Hepatocyte (in vitro differentiated cells): ENCODE results near the gene PTPRM.

Experiments used
- EZH2 ChIP-seq: fragments of 200-600 bp; sonication (generic); IDR thresholded peaks from 2 replicates; pipeline ENCODE4 v1.6.1; 2016; ENCODE audit warnings: antibody characterized with exemption, mild to moderate bottlenecking, borderline replicate concordance
- TF ChIP-seq, protein P1 (sequence below): fragments of 200-600 bp; sonication (generic); IDR thresholded peaks from 2 replicates; pipeline ENCODE4 v1.5.1; 2016; ENCODE audit warnings: antibody characterized with exemption, mild to moderate bottlenecking; ENCODE audit not compliant: poor library complexity

- TF ChIP-seq, protein P1, sequence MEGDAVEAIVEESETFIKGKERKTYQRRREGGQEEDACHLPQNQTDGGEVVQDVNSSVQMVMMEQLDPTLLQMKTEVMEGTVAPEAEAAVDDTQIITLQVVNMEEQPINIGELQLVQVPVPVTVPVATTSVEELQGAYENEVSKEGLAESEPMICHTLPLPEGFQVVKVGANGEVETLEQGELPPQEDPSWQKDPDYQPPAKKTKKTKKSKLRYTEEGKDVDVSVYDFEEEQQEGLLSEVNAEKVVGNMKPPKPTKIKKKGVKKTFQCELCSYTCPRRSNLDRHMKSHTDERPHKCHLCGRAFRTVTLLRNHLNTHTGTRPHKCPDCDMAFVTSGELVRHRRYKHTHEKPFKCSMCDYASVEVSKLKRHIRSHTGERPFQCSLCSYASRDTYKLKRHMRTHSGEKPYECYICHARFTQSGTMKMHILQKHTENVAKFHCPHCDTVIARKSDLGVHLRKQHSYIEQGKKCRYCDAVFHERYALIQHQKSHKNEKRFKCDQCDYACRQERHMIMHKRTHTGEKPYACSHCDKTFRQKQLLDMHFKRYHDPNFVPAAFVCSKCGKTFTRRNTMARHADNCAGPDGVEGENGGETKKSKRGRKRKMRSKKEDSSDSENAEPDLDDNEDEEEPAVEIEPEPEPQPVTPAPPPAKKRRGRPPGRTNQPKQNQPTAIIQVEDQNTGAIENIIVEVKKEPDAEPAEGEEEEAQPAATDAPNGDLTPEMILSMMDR, result no peak
- TF ChIP-seq EZH2, result no peak
Measured at GRCh38 chr18:7902399-7902839, 335.3 kb downstream of the PTPRM start.
